AG10803 (cell line): ENCODE data around the gene PEAR1.

Experiments used
- DNase-seq: peaks from one replicate; pipeline ENCODE4 v3.0.0; 2010; ENCODE audit warnings: low read depth
- H3K4me3 ChIP-seq: 2 replicates; pipeline ENCODE4 v1.5.1; 2011; ENCODE audit warnings: mild to moderate bottlenecking, low read length, control low read depth
- TF ChIP-seq, protein P1 (sequence below): conservative IDR thresholded peaks from 2 replicates; pipeline ENCODE4 v1.5.1; 2011; ENCODE audit warnings: mild to moderate bottlenecking, low read length, control low read depth, inconsistent platforms

PEAR1 gene

DNA sequence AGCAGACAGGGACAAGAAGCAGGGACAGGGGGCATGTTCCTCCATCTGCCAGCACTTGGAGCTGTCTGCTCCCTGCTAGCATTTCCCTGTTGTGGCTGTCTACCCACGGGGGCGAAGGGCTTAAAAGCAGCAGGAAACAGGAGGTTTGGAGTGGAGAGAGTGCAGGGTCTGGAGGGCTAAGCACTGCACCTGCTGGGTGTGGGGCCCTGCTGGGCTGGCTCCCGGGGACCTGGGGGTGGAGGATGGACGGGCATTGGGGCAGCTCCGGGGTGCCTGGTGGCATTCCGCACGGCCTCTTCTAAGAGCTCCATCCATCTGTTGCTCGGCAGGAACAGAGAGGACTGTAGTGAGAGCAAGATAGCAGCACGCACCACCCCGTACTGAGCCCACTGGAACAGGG, 48.2 kb downstream of the PEAR1 start:
- TF ChIP-seq, protein P1, sequence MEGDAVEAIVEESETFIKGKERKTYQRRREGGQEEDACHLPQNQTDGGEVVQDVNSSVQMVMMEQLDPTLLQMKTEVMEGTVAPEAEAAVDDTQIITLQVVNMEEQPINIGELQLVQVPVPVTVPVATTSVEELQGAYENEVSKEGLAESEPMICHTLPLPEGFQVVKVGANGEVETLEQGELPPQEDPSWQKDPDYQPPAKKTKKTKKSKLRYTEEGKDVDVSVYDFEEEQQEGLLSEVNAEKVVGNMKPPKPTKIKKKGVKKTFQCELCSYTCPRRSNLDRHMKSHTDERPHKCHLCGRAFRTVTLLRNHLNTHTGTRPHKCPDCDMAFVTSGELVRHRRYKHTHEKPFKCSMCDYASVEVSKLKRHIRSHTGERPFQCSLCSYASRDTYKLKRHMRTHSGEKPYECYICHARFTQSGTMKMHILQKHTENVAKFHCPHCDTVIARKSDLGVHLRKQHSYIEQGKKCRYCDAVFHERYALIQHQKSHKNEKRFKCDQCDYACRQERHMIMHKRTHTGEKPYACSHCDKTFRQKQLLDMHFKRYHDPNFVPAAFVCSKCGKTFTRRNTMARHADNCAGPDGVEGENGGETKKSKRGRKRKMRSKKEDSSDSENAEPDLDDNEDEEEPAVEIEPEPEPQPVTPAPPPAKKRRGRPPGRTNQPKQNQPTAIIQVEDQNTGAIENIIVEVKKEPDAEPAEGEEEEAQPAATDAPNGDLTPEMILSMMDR = no peak
- no peak overlapping the region for H3K4me3 ChIP-seq
- no peak for DNase-seq

DNA sequence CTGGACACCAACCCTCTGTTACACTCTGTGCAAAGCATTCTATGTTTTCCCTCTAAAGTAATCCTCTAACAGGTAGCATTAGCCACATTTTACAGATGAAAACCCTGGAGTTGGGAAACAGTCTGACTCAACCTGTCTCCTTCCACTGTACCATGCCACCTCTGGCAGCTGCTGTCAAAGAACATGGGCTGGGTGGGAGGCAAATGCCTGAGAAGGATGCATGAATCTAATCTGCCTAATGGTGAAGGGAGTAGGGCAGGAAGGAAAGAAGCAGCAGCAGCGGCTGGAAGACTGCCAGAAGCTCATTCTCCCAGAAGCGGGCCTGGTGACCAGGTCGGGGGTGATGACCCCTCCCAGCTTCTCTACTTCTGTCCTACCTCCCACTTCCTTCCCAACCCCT, 48.7 kb downstream of the PEAR1 start:
- TF ChIP-seq, protein P1 = no peak
- no peak overlapping the region for H3K4me3 ChIP-seq
- no peak for DNase-seq

DNA sequence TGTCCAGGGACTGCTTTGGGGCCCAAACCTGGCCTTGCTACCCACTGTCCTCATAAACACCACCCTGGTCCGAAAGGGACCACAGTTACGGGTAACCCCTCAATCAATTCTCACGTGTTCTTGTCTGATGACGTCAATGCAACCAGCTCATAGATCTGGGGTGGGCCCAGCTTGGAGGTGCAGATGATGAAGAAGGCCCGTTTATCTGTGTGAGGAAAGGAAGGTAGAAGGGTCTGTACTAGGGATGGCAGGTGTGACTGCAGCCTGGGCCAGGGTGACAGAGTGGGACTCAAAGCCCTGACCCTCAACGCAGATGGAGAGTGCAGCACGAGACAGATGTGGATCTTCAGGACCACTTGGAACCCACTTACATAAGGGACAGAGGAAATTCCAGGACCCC, 49.1 kb downstream of the PEAR1 start:
- H3K4me3 ChIP-seq = no peak overlapping the region
- TF ChIP-seq, protein P1 = no peak
- no peak for DNase-seq

DNA sequence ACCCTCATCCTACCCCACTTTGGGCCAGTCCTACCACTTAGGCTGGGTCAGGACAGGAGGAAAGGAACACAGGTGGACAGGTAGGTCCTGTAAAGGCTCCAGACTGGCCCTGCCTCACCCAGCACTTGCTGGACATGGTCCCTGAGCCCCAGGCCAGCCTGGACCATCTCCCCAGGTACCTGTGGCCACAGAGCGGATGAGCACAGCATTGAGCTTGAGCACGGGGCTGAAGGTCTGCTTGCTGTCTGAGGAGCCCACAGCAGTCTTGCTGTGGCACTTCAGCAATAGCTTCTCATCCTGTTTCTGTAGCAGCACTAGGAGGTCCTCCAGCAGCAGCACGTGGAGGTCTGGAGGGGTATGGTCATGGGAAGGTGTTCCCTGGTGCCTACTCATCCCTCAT, 50.2 kb downstream of the PEAR1 start:
- DNase-seq = no peak
- H3K4me3 ChIP-seq = no peak overlapping the region
- TF ChIP-seq, protein P1 = no peak

DNA sequence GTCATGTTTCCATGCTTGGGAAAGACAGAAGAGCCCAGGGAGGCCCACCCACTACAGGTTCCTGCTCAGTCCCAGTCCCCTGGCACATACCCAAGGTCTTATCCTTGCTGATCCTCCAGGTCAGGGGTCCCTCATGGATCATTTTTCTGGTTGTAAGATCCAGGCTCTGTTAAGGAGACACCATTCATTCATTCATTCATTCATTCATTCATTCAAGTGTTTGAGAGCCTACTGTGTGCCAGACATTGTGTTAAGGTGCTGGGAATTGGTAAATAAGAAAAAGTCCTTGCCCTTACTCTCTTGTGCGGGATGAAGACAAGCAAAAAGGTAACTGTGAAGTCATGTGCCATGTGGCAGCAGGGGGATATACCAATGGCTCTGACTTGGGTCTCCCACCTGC, 50.8 kb downstream of the PEAR1 start:
- TF ChIP-seq, protein P1 = no peak
- no peak for DNase-seq
- no peak overlapping the region for H3K4me3 ChIP-seq

DNA sequence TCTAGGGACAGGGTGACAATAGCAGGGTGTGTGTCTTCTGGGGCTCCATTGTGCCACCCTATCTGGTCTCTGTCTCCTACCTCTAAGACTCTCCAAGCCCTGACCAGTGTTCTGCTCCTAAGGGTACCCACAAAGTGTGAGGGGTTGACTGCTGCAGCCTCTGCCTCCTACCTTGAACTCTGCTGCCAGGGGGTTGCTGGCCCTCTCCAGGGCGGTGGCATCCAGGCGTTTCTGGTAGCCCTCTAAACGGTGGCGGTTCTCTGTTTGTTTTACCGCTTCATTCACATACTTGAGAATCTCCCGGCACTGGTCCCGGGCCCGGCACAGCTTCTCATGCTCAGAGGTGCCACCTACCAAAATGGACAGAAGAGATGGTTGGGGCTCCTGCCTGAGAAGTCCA, 51.3 kb downstream of the PEAR1 start:
- no peak for DNase-seq
- TF ChIP-seq, protein P1 = no peak

DNA sequence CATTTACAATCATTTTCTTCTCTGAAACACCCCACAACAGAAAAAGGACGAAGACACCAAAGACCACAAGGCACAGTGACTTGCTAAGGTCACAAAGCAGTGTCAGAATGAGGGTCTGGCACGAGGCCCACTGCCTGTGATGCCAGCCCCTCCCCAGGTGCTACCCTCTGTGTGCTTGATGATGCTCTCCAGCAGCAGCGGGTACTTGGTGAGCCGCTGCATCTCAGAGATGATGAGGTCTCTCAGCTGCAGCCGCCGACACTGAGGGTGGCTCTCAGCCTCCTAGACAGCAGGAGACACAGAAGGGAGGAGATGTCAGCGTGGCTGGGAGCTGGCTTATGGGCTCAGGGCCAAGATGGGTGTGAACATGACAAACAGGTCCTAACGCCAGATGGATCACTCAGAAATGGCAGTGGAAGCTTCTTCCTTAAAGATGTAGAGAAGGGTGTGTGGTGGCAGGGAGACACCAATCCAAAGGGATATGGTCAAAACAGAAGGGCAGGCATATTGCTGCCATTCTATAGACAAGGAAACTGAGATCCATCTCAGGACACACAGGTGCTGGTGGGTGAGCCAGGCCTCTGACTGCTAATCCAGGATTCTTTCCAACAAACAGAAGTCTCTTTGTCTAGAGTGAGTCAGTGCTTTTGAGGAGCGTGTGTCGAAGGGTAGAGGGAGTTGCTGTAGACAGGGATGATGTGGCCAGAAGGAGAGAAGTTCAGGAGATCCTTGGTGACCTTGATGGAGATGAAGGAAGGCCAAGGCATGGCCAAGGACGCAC, 52.6 kb downstream of the PEAR1 start:
- H3K4me3 ChIP-seq = no peak overlapping the region
- TF ChIP-seq, protein P1 = no peak
- no peak for DNase-seq

More for the DNA sequence above, 51.3 kb downstream of the PEAR1 start:
- H3K4me3 ChIP-seq = no peak overlapping the region
